ENCODE data around the gene KLHL12. TPM values are rescaled to one million over a fixed set of nuclear protein-coding genes. Genes with fewer than 3 reads are reported as not detected.

Gene KLHL12
- total RNA-seq, 2 donors from 2014 or later = 12.6 to 18.5 TPM

DNA sequence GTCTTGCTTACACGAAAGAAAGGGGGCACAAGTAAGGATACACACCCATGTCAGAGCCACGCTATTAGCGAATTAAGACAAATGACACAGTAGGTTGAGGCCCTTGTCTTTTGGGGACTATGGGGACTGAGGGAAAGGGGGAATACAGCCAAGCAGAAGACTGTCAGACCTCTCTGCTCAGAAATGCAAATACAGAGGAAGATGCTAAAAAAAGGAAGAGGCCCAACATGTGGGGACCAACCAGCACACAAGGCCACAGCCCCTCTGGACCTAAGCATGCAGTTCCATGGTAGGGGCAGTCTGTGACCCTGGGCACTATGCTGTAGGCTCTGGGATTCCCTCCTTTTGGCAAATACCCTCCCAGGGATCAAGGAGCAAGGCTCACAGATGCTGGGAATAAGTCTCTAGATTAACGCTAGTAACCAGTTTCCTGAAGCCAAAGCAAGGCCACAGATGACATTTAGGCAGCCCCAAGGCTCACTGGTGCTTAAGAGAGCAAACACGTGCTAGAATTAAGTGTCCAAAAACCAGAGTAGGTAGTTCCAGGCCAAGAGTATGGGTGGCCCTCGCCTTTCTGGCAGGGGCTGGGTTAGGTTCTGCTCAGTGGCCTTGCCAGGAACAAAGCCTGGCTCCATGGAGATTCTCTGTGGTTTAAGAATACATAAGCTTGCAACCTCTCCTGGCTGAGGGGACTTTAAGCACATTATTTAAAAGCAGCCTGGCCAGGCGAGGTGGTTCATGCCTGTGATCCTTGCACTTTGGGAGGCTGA lies 76.3 kb downstream of the KLHL12 start:
- TF ChIP-seq, protein P1, sequence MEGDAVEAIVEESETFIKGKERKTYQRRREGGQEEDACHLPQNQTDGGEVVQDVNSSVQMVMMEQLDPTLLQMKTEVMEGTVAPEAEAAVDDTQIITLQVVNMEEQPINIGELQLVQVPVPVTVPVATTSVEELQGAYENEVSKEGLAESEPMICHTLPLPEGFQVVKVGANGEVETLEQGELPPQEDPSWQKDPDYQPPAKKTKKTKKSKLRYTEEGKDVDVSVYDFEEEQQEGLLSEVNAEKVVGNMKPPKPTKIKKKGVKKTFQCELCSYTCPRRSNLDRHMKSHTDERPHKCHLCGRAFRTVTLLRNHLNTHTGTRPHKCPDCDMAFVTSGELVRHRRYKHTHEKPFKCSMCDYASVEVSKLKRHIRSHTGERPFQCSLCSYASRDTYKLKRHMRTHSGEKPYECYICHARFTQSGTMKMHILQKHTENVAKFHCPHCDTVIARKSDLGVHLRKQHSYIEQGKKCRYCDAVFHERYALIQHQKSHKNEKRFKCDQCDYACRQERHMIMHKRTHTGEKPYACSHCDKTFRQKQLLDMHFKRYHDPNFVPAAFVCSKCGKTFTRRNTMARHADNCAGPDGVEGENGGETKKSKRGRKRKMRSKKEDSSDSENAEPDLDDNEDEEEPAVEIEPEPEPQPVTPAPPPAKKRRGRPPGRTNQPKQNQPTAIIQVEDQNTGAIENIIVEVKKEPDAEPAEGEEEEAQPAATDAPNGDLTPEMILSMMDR (IDR thresholded peaks at IDR 0.05) = no peak
- no peaks in the 10 kb centered on the region for H3K9me3 ChIP-seq
- DNase-seq (ENCODE audit: low spot score) (no peak), ATAC-seq (ENCODE audit: insufficient number of reproducible peaks, low FRiP score, low read depth) (no peak)
- no peaks in the 10 kb centered on the region for H3K4me1 ChIP-seq (ENCODE audit: control insufficient read depth in 1 of 2, low read depth in 2 of 2)
- H3K27me3 ChIP-seq (replicated peaks; ENCODE audit: insufficient read depth) = no peaks in the 10 kb centered on the region
- H3K4me3 ChIP-seq = no peak overlapping the region
- H3K27ac ChIP-seq = no peak overlapping the region
- no peaks in the 10 kb centered on the region for H3K36me3 ChIP-seq

DNA sequence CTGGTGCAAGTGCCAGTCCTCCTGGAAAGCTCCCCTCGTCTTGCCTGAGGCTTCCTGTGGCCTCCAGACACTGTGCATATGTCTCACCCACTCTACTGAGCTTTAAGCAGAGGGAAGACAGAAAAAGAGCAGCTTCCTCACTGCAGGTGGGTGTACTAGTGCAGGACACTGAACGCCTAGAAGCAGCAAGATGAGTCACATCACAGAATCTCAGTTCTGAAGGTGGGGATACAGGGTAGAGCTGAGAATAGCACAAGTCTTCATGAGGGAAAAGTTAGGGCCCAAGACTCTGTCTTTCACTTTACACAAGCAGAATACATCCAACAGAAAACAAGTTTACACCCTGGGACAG lies 78.9 kb downstream of the KLHL12 start:
- Histone ChIP-seq H3K4me1 (ENCODE audit: control insufficient read depth in 1 of 2, low read depth in 2 of 2) (no peaks in the 10 kb centered on the region), H3K4me3 (no peak overlapping the region), H3K36me3 (no peaks in the 10 kb centered on the region), H3K27me3 (replicated peaks; ENCODE audit: insufficient read depth) (no peaks in the 10 kb centered on the region), H3K9me3 (no peaks in the 10 kb centered on the region), H3K27ac (no peak overlapping the region)
- DNase-seq (ENCODE audit: low spot score) (no peak), ATAC-seq (ENCODE audit: insufficient number of reproducible peaks, low FRiP score, low read depth) (no peak)
- TF ChIP-seq, protein P1 (IDR thresholded peaks at IDR 0.05) = no peak

DNA sequence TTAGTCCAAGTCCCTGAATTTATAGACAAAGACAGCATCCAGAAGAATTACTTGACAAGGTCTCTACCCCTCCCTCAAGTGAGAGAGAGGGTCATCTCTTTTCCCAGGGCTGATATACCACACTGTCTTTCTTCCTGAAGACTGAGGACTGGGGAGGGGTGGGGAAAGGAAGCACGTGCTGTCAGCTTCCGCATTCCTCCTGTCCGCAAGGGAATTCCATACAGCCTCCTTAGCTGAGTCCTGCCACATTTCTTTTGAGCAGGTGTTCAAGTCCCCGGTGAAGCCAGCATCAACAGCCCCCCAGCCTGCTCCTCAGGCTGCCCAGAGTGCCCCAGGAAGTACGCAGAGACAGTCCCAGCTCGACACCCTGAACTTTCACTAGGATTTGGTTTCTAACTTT lies 82.1 kb downstream of the KLHL12 start:
- Histone ChIP-seq H3K9me3 (no peaks in the 10 kb centered on the region), H3K36me3 (no peaks in the 10 kb centered on the region), H3K27ac (no peak overlapping the region), H3K4me1 (ENCODE audit: control insufficient read depth in 1 of 2, low read depth in 2 of 2) (no peaks in the 10 kb centered on the region), H3K27me3 (replicated peaks; ENCODE audit: insufficient read depth) (no peaks in the 10 kb centered on the region), H3K4me3 (no peak overlapping the region)
- DNase-seq (ENCODE audit: low spot score) (no peak), ATAC-seq (ENCODE audit: insufficient number of reproducible peaks, low FRiP score, low read depth) (no peak)
- TF ChIP-seq, protein P1 (IDR thresholded peaks at IDR 0.05) = no peak

DNA sequence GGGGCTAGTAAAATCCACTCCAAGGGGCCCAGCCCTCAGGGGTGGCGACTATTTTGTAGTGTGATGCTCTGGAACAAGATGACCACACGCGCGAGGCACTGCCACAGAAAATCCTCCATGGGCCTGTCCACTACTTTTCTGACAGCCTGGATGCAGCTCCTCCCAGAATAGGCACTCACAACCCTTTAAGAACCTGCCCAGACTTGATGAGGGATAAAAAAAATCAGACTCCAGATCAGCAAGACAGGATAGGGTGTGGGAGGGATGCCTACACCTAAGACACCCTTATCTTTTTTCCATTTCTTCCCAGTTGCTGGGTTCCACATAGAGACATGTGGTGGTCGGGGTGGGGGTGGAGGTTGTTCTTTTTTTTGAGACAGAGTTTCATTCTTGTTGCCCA lies 82.8 kb downstream of the KLHL12 start:
- TF ChIP-seq, protein P1 (IDR thresholded peaks at IDR 0.05) = no peak
- DNase-seq (ENCODE audit: low spot score) (no peak), ATAC-seq (ENCODE audit: insufficient number of reproducible peaks, low FRiP score, low read depth) (no peak)
- no peaks in the 10 kb centered on the region for H3K27me3 ChIP-seq (replicated peaks; ENCODE audit: insufficient read depth)
- H3K4me1 ChIP-seq (ENCODE audit: control insufficient read depth in 1 of 2, low read depth in 2 of 2) = no peaks in the 10 kb centered on the region
- no peak overlapping the region for H3K4me3 ChIP-seq
- H3K36me3 ChIP-seq = no peaks in the 10 kb centered on the region
- H3K27ac ChIP-seq = no peak overlapping the region
- no peaks in the 10 kb centered on the region for H3K9me3 ChIP-seq

DNA sequence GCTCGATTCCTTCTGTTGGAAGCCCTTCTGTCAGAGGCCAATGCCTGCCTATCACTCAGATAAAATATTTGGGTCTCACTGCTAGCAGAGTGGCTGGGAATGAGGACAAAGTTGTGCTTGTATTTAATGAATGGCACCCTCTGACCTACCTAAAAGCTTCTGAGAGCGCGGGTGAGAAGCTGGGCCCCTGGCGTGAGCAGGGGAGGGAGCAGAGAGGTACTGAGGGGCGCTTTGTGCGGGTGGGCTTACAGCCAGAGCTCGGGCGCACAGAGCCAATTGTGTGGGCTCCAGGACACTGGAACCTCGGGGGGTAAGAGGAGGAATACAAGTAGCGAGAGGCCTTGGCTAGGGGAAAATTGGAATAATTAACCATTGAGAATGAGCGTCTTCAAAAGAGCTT lies 84.0 kb downstream of the KLHL12 start:
- Histone ChIP-seq H3K9me3 (no peaks in the 10 kb centered on the region), H3K27ac (no peak overlapping the region), H3K4me3 (no peak overlapping the region), H3K27me3 (replicated peaks; ENCODE audit: insufficient read depth) (no peaks in the 10 kb centered on the region), H3K4me1 (ENCODE audit: control insufficient read depth in 1 of 2, low read depth in 2 of 2) (no peaks in the 10 kb centered on the region), H3K36me3 (no peaks in the 10 kb centered on the region)
- ATAC-seq (ENCODE audit: insufficient number of reproducible peaks, low FRiP score, low read depth) (no peak), DNase-seq (ENCODE audit: low spot score) (no peak)
- TF ChIP-seq, protein P1 (IDR thresholded peaks at IDR 0.05) = no peak

Other genes starting within 250 kb of the KLHL12 start
- under 1 TPM in 1 of 2 donors, not detected in 1; under 0.01 TPM for gene SYT2, start 216.8 kb downstream of the KLHL12 start, total RNA-seq
- 10 to 100 TPM; 32.0 to 42.0 TPM for gene KDM5B, start 118.8 kb downstream of the KLHL12 start, total RNA-seq
- gene PCAT6, start 116.3 kb downstream of the KLHL12 start, total RNA-seq = not detected
- 1 to 10 TPM; 5.0 to 6.0 TPM for gene RABIF, start 38.1 kb downstream of the KLHL12 start, total RNA-seq
- 10 to 100 TPM; 91.8 to 98.6 TPM for gene ADIPOR1, start 31.1 kb upstream of the KLHL12 start, total RNA-seq
- 10 to 100 TPM; 41.6 to 61.9 TPM for gene CYB5R1, start 40.0 kb upstream of the KLHL12 start, total RNA-seq
- gene TMEM183A, start 80.1 kb upstream of the KLHL12 start, total RNA-seq = 10 to 100 TPM; 54.3 to 72.6 TPM
- 10 to 100 TPM; 13.5 to 16.5 TPM for gene PPFIA4, start 99.3 kb upstream of the KLHL12 start, total RNA-seq
- gene MYOG, start 158.8 kb upstream of the KLHL12 start, total RNA-seq = not detected
- not detected for gene ADORA1, start 200.5 kb upstream of the KLHL12 start, total RNA-seq
- not detected for gene MYBPH, start 248.6 kb upstream of the KLHL12 start, total RNA-seq